ENCODE measurements around the gene DPYSL4.

GRCh38 chr10:132238371-132239125 is 51.8 kb downstream of the DPYSL4 start:
- TF ChIP-seq, protein P1, sequence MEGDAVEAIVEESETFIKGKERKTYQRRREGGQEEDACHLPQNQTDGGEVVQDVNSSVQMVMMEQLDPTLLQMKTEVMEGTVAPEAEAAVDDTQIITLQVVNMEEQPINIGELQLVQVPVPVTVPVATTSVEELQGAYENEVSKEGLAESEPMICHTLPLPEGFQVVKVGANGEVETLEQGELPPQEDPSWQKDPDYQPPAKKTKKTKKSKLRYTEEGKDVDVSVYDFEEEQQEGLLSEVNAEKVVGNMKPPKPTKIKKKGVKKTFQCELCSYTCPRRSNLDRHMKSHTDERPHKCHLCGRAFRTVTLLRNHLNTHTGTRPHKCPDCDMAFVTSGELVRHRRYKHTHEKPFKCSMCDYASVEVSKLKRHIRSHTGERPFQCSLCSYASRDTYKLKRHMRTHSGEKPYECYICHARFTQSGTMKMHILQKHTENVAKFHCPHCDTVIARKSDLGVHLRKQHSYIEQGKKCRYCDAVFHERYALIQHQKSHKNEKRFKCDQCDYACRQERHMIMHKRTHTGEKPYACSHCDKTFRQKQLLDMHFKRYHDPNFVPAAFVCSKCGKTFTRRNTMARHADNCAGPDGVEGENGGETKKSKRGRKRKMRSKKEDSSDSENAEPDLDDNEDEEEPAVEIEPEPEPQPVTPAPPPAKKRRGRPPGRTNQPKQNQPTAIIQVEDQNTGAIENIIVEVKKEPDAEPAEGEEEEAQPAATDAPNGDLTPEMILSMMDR (conservative IDR thresholded peaks at IDR 0.05; ENCODE audit: low read depth, low read length) = no peak
- TF ChIP-seq MAFK (IDR thresholded peaks at IDR 0.05; ENCODE audit: low read depth, low read length) = no peak
- no peak for TF ChIP-seq POLR2A (IDR thresholded peaks at IDR 0.05; ENCODE audit: low read depth, low read length)
- TF ChIP-seq SMC3 (IDR thresholded peaks at IDR 0.05; ENCODE audit: low read depth, low read length) = no peak
- no peak for TF ChIP-seq RCOR1 (IDR thresholded peaks at IDR 0.05; ENCODE audit: insufficient replicate concordance, low read length)
- no peak for TF ChIP-seq RFX5 (IDR thresholded peaks at IDR 0.05; ENCODE audit: low read depth, low read length)
- no peak for TF ChIP-seq CEBPB (IDR thresholded peaks at IDR 0.05; ENCODE audit: low read depth, low read length)
- TF ChIP-seq RAD21 (IDR thresholded peaks at IDR 0.05; ENCODE audit: low read length) = no peak
- no peak for TF ChIP-seq FOS (IDR thresholded peaks at IDR 0.05; ENCODE audit: low read depth, low read length)
- no peak for TF ChIP-seq NFE2L2 (IDR thresholded peaks at IDR 0.05; ENCODE audit: low read depth, low read length)
- TF ChIP-seq, protein P2, sequence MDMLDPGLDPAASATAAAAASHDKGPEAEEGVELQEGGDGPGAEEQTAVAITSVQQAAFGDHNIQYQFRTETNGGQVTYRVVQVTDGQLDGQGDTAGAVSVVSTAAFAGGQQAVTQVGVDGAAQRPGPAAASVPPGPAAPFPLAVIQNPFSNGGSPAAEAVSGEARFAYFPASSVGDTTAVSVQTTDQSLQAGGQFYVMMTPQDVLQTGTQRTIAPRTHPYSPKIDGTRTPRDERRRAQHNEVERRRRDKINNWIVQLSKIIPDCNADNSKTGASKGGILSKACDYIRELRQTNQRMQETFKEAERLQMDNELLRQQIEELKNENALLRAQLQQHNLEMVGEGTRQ (IDR thresholded peaks at IDR 0.05; ENCODE audit: low read depth, low read length) = no peak
- no peak for TF ChIP-seq BHLHE40 (IDR thresholded peaks at IDR 0.05; ENCODE audit: low read depth, low read length)
- no peak for TF ChIP-seq MAZ (IDR thresholded peaks at IDR 0.05; ENCODE audit: borderline replicate concordance, low read depth, low read length)
- no peak for TF ChIP-seq CHD1 (IDR thresholded peaks at IDR 0.05; ENCODE audit: low read depth, low read length)

All from IMR-90 (cell line).